PC-3 (cell line): Measurements from ENCODE around the gene NUB1.

Experiments used
- CTCF ChIP-seq: fragments of 300-600 bp; sonication (generic); conservative IDR thresholded peaks from 2 replicates; pipeline ENCODE4 v1.5.1; 2017; ENCODE audit warnings: antibody characterized with exemption, low read depth, mild to moderate bottlenecking, low read length
- EZH2 ChIP-seq: fragments of 300-600 bp; sonication (generic); IDR thresholded peaks from one replicate; pipeline ENCODE4 v1.6.1; 2017; ENCODE audit warnings: antibody characterized with exemption, mild to moderate bottlenecking, low read length; ENCODE audit not compliant: unreplicated experiment
- EZH2phosphoT487 ChIP-seq: fragments of 300-600 bp; sonication (generic); IDR thresholded peaks from 2 replicates; pipeline ENCODE4 v1.6.1; 2018; ENCODE audit warnings: mild to moderate bottlenecking, antibody characterized with exemption, low read length, borderline replicate concordance

- TF ChIP-seq EZH2, result no peak
- TF ChIP-seq CTCF, result no peak
- TF ChIP-seq EZH2phosphoT487, result no peak
Observed at GRCh38 chr7:151342811-151343210, 1.2 kb downstream of the NUB1 start.
